Astrocyte (in vitro differentiated cells and primary cell): Measurements from ENCODE around the gene CFAP70.

Experiments used
- EZH2 ChIP-seq: IDR thresholded peaks from 2 replicates; pipeline ENCODE4 v1.6.1; 2012; ENCODE audit warnings: mild to moderate bottlenecking, low read length, inconsistent platforms; ENCODE audit not compliant: insufficient read depth
- TF ChIP-seq, protein P1 (sequence below): IDR thresholded peaks from 2 replicates; pipeline ENCODE4 v1.5.1; 2011; ENCODE audit warnings: low read depth, mild to moderate bottlenecking, inconsistent platforms, low read length, moderate library complexity; ENCODE audit not compliant: insufficient read depth

DNA sequence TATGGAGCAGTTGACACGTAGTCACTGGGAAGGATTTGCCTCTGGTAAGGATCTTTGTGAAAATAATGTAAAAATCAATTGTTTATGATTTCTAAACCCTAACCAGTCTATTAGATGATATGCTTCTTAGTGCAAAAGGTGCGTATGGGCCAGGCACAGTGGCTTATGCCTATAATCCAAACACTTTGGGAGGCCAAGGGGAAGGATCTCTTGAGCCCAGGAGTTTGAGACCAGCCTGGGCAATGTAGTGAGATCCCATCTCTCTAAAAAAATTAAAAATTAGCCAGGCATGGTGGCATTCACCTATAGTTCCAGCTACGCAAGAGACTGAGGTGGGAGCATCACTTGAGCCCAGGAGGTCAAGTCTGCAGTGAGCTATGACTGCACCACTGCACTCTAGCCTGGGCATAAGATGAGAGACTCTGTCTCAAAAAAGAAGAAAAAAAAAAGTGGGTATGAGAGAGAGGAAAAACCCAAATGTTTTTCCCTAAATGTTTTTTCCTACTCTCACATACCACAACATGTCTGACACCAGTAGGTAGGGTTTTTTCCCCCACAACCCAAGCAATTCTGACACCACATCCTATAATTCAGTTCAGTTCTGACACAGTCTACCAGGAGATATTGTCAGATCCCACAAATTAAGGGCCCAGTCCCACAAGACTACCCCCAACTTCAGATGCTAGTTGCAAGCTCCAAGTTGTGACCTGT lies 148.1 kb downstream of the CFAP70 start:
- TF ChIP-seq, protein P1, sequence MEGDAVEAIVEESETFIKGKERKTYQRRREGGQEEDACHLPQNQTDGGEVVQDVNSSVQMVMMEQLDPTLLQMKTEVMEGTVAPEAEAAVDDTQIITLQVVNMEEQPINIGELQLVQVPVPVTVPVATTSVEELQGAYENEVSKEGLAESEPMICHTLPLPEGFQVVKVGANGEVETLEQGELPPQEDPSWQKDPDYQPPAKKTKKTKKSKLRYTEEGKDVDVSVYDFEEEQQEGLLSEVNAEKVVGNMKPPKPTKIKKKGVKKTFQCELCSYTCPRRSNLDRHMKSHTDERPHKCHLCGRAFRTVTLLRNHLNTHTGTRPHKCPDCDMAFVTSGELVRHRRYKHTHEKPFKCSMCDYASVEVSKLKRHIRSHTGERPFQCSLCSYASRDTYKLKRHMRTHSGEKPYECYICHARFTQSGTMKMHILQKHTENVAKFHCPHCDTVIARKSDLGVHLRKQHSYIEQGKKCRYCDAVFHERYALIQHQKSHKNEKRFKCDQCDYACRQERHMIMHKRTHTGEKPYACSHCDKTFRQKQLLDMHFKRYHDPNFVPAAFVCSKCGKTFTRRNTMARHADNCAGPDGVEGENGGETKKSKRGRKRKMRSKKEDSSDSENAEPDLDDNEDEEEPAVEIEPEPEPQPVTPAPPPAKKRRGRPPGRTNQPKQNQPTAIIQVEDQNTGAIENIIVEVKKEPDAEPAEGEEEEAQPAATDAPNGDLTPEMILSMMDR: no peak
- no peak for TF ChIP-seq EZH2
